HG03457 (cell line): Measurements from ENCODE around the gene MEIKIN.

Experiments used
- ATAC-seq: cut with Tn5 transposase; IDR thresholded peaks from one replicate; pipeline ENCODE4 v1.9.1; 2021; ENCODE audit warnings: moderate number of reproducible peaks; ENCODE audit not compliant: unreplicated experiment

Gene MEIKIN

GRCh38 chr5:131945551-131946168, at the start of gene MEIKIN:
MEIKIN (minus strand) TSS chr5:131945663; CDS start chr5:131945505, 158 bp downstream.
- ATAC-seq = no peak

- ATAC-seq = no peak
Measured at GRCh38 chr5:131994533-131995226, 49.2 kb upstream of the MEIKIN start.

- no peak for ATAC-seq
Measured at GRCh38 chr5:131994090-131994489, 48.6 kb upstream of the MEIKIN start.

- no peak for ATAC-seq
Measured at GRCh38 chr5:131993676-131994075, 48.2 kb upstream of the MEIKIN start.

- ATAC-seq = no peak
Measured at GRCh38 chr5:131992370-131992769, 46.9 kb upstream of the MEIKIN start.

- ATAC-seq = no peak
Measured at GRCh38 chr5:131991593-131992324, 46.3 kb upstream of the MEIKIN start.

- no peak for ATAC-seq
Measured at GRCh38 chr5:131990716-131991115, 45.3 kb upstream of the MEIKIN start.

GRCh38 chr5:131988601-131989000, 43.1 kb upstream of the MEIKIN start:
- no peak for ATAC-seq

GRCh38 chr5:131987251-131987650, 41.8 kb upstream of the MEIKIN start:
- no peak for ATAC-seq

GRCh38 chr5:131986161-131986912, 40.9 kb upstream of the MEIKIN start:
- ATAC-seq = no peak

GRCh38 chr5:131984956-131985665, 39.6 kb upstream of the MEIKIN start:
- ATAC-seq = no peak

GRCh38 chr5:131983244-131983771, 37.8 kb upstream of the MEIKIN start:
- no peak for ATAC-seq

GRCh38 chr5:131981516-131981915, 36.1 kb upstream of the MEIKIN start:
- no peak for ATAC-seq

- ATAC-seq = no peak
Measured at GRCh38 chr5:131980696-131981095, 35.2 kb upstream of the MEIKIN start.

GRCh38 chr5:131979816-131980215, 34.4 kb upstream of the MEIKIN start:
- ATAC-seq = no peak

GRCh38 chr5:131977212-131977604, 31.7 kb upstream of the MEIKIN start:
- no peak for ATAC-seq

GRCh38 chr5:131976414-131977211, 31.1 kb upstream of the MEIKIN start:
- ATAC-seq = no peak

- ATAC-seq = no peak
Measured at GRCh38 chr5:131974956-131975726, 29.7 kb upstream of the MEIKIN start.

GRCh38 chr5:131974622-131974955, 29.1 kb upstream of the MEIKIN start:
- ATAC-seq = no peak
